Stimulated activated CD4-positive, alpha-beta T cell treated with anti-CD3 and anti-CD28 coated beads, TNF-alpha, amount 100 ng/mL, for 48 hours (primary cell): ENCODE data around the gene CCDC77.

Experiments
- DNase-seq, 3 donors: peaks; one replicate each; pipeline ENCODE4 v3.0.0-alpha.2; 2020; ENCODE audit warnings: low read depth in 3 of 3

Gene CCDC77

GRCh38 chr12:480831-481816 is 79.7 kb downstream of the CCDC77 start:
- DNase-seq: no peak

GRCh38 chr12:482061-482460 is 80.6 kb downstream of the CCDC77 start:
- DNase-seq: no peak

GRCh38 chr12:484096-484495 is 82.7 kb downstream of the CCDC77 start:
- no peak for DNase-seq

GRCh38 chr12:490260-490659 is 88.8 kb downstream of the CCDC77 start:
- DNase-seq: no peak
